ENCODE measurements around the gene TCF3. TPM values are rescaled to one million over a fixed set of nuclear protein-coding genes. Genes with fewer than 3 reads are reported as not detected.
A peak's percentile ranks its signal among the peaks of the same experiment; 100 is the strongest.

TCF3 gene
- total RNA-seq, 1 experiment from 2014 or later: 208 TPM

DNA sequence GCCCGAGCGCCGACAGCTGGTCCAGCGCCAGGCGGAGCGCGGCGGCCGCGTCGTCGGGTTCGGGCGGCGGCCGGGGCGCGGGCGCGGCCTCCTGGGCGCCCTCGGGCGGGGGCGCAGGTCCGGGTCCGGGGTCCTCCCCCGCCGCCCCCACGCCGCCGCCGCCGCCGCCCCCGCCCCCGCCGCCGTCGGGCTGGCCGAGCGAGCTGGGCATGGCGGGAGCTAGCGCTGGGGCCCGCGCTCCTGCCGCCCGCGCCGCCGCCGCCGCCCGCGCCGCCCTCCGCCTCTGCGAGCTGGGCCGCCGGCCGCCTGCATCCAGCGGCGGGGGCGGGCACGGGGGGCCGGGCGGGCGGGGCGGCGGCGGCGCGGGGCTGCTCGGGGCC lies 84.6 kb downstream of the TCF3 start (continued):
- no peak for TF ChIP-seq RAD21 (IDR thresholded peaks at IDR 0.05; ENCODE audit: low read depth)

DNA sequence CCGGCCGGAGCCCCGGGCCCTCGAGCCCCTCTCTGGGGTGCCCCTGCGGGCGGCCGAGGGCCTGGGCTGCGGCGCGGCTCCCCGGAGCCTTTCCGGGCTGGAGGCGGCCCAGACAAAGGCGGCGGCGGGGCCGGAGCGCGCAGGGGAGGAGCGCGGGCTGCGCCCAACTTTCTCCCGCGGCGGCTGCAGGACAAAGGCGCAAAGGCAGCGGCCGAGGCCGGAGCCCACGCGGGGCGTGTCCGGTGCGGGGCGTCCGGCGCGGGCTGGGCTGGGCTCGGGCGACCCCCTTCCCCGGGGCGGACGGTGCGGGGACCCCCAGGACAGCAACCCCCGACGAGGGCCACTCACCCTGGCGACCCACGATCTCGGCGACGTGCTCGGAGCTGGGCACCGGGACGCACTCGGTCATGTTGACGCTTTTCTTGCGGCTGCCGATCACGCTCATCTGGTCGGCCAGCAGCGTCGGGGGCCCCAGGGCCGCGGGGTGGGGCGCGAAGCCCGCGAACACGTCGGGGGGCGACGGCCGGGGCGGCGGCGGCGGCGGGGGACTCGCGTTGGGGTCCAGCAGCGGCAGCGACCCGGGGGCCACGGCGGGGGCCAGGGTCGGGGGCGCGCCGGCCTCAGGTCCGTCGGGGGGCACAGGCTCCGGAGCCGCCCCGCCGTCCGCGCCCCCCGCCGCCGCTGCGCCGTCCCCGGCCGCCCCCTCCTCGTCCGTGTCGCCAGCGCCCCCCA lies 85.1 kb downstream of the TCF3 start:
- no peak for TF ChIP-seq EGR1 (IDR thresholded peaks at IDR 0.05; ENCODE audit: low read depth)
- TF ChIP-seq EZH2phosphoT487 (IDR thresholded peaks at IDR 0.05; ENCODE audit: borderline replicate concordance): no peak
- TF ChIP-seq TCF7L2 (IDR thresholded peaks at IDR 0.05; ENCODE audit: borderline replicate concordance, extremely low read depth, insufficient read depth, insufficient read length): peak; percentile 5
- TF ChIP-seq POLR2AphosphoS5 (IDR thresholded peaks at IDR 0.05; ENCODE audit: low read depth, low read length): no peak
- no peak for TF ChIP-seq POLR2A (IDR thresholded peaks at IDR 0.05; ENCODE audit: borderline replicate concordance, extremely low read depth, insufficient read depth, insufficient read length)
- TF ChIP-seq ZFX (IDR thresholded peaks at IDR 0.05): peak; percentile 39; the same call in 1 of the 2 replicates
- TF ChIP-seq, protein P1, sequence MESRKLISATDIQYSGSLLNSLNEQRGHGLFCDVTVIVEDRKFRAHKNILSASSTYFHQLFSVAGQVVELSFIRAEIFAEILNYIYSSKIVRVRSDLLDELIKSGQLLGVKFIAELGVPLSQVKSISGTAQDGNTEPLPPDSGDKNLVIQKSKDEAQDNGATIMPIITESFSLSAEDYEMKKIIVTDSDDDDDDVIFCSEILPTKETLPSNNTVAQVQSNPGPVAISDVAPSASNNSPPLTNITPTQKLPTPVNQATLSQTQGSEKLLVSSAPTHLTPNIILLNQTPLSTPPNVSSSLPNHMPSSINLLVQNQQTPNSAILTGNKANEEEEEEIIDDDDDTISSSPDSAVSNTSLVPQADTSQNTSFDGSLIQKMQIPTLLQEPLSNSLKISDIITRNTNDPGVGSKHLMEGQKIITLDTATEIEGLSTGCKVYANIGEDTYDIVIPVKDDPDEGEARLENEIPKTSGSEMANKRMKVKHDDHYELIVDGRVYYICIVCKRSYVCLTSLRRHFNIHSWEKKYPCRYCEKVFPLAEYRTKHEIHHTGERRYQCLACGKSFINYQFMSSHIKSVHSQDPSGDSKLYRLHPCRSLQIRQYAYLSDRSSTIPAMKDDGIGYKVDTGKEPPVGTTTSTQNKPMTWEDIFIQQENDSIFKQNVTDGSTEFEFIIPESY (IDR thresholded peaks at IDR 0.05; ENCODE audit: extremely low read depth, insufficient replicate concordance, low read length): no peak
- H3K9me2 ChIP-seq (ENCODE audit: insufficient read depth): no peaks in the 10 kb centered on the region
- H3K27ac ChIP-seq (ENCODE audit: low read depth, low read length): peak overlapping the region; percentile 88
- H3K79me2 ChIP-seq (ENCODE audit: insufficient read depth, low read length): peaks cover 50% of the 10 kb centered on the region
- H3K36me3 ChIP-seq (ENCODE audit: control insufficient read depth in 1 of 2, insufficient read depth in 2 of 2, low read length in 2 of 2): 0 out of 4 replicates have a peak, but pooled peaks cover 0 to 3% of the 10 kb centered on the region in 2 experiments
- no peak overlapping the region for H2AFZ ChIP-seq (ENCODE audit: low read depth, low read length, poor library complexity, severe bottlenecking)
- ATAC-seq (peak; percentile 20; the same call in 1 of the 2 replicates), DNase-seq (ENCODE audit: low read depth, low spot score) (no peak)
- H3K4me1 ChIP-seq (ENCODE audit: control insufficient read depth in 1 of 2, insufficient read depth in 2 of 2, low read length in 2 of 2): peaks cover 13 to 14% of the 10 kb centered on the region in 2 experiments; a peak in 3 of 4 replicates
- no TSS peak for BruUV-seq (replicated peaks)
- H3K9me3 ChIP-seq (ENCODE audit: control insufficient read depth in 1 of 2, insufficient read depth in 1 of 2, low read depth in 1 of 2, low read length in 2 of 2): no peaks in the 10 kb centered on the region
- H3K27me3 ChIP-seq (ENCODE audit: insufficient read depth, low read length): no peaks in the 10 kb centered on the region
- ChIA-PET POLR2A (no interaction called here), CTCF (interaction anchor here (2.3 kb wide), 1 partner anchor 21 kb away, joined by 14 read pairs; no protein-coding TSS in a partner anchor), RAD21 (ENCODE audit: low non-redundant PET in 1 of 2, low total read pairs in 2 of 2, uncharacterized antibody in 2 of 2, unreplicated experiment in 2 of 2) (no interaction called here)
- peak overlapping the region; percentile 65 to 72 for H3K4me3 ChIP-seq (replicated peaks in 1 of 2; ENCODE audit: low read depth in 1 of 2, low read length in 2 of 2)
- peak overlapping the region; percentile 83 for H3K9ac ChIP-seq (ENCODE audit: low read length)
- intact Hi-C loops (cut with micrococcal nuclease): no loop called here
- H3K4me2 ChIP-seq (ENCODE audit: low read length): peak overlapping the region; percentile 86
- H4K20me1 ChIP-seq (ENCODE audit: insufficient read depth): no peaks in the 10 kb centered on the region

Data from HCT116 (cell line).